Suppressor macrophage treated with lipopolysaccharide for 1 hour (primary cell): Measurements from ENCODE around the gene LINGO3.

Source experiments
- DNase-seq, 3 donors: peaks; one replicate each; pipeline ENCODE4 v3.0.0-alpha.2; 2020 to 2022

The LINGO3 gene

DNA sequence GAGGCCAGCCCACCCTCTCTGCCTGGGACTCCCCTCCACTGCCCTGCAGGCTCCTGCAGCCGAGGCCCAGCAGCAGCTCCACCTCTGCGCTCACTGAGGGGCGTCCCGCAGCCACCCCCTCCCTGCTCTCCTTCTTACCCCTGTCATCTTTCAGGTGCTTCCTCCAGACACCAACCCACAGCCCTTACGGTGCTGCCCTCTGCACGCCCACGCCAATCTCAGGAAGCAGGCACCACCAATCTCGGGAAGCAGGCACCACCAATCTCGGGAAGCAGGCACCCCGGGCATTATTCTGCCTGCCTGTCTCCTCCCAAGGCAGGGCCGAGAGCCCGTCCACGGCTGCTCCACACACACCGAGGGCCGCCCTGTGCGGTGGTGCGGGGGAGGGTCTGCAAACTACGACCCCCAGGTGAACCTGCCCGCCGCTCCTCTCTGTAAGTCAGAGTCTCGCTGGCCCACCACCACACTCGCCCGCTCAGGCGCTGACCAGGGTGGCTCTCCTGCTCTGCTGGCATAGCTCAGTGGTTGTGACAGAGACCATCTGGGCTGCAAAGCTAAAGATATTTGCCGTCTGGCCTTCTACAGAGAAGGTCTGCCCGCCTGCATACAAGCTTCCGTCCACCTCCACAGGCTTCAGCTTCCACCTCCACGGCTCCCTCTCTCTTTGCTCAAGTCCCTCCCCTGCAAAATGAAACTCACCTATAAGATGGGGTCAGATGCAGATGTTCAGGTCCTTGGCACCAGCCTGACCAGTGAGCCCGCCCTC is 17.5 kb upstream of the LINGO3 start:
- DNase-seq, result no peak

GRCh38 chr19:2324220-2324948 is 16.4 kb upstream of the LINGO3 start:
- DNase-seq, result no peak

GRCh38 chr19:2323707-2324106 is 15.8 kb upstream of the LINGO3 start:
- DNase-seq, result no peak

GRCh38 chr19:2321565-2322283 is 13.8 kb upstream of the LINGO3 start:
- no peak for DNase-seq

DNA sequence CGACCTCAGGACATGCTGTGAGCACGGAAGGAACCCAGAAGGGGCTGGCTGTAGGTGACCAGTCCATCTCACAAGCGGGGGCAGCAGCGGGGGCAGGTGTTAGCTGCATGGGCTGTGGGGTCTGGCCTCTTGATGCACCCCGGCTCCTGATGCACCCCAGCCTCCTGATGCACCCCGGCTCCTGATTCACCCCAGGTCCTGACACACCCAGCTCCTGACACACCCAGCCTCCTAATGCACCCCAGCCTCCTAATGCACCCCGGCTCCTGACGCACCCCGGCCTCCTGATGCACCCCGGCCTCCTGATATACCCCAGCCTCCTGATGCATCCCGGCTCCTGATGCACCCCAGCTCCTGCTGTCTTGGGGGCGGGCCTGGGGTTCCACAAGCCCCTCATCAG is 13.0 kb upstream of the LINGO3 start:
- DNase-seq, result no peak

- no peak for DNase-seq
Observed at GRCh38 chr19:2320049-2320448, 12.1 kb upstream of the LINGO3 start.

DNA sequence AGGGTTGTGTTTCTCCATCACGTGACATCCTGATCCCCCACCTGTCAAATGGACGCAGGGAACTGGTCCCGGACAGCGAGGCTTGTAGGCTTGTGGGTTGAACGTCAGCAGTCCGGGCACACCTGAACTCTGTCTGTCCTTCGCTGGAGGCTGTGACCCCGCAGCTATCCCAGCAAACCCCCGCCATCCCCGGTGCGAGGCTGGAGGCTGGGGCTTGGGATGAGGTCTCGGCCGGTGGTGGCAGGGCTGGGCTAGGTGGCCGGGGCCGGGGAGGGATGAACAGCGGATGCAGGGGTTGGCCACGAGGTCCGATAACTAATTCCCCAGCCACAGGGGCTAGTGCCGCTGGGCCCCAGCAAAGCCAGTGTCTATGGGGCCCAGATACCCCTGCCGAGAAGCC is 11.6 kb upstream of the LINGO3 start:
- DNase-seq, result no peak

DNA sequence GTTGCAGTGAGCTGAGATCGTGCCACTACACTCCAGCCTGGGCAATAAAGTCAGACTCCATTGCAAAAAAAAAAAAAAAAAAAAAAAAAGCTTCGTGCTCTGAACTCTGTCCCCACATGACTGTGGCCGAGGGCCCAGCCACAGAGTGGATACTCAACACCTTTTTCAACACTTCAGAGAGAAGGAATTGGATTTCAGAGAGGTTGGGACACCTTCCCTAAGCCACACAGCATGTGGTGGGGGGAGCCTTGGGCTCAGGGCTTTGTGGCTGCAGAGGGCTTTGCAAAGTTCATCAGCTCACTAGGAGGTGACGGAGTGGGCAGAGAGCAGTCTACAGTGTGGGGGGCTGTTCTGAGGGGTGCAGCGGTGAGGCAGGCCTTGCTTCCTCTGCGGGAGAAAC is 11.0 kb upstream of the LINGO3 start:
- DNase-seq, result no peak

GRCh38 chr19:2317756-2318155 is 9.8 kb upstream of the LINGO3 start:
- no peak for DNase-seq

- no peak for DNase-seq
Observed at GRCh38 chr19:2317300-2317699, 9.3 kb upstream of the LINGO3 start.

- peak; percentile 87 to 94 (median 92) for DNase-seq
Observed at GRCh38 chr19:2315818-2316353, 7.9 kb upstream of the LINGO3 start.

DNA sequence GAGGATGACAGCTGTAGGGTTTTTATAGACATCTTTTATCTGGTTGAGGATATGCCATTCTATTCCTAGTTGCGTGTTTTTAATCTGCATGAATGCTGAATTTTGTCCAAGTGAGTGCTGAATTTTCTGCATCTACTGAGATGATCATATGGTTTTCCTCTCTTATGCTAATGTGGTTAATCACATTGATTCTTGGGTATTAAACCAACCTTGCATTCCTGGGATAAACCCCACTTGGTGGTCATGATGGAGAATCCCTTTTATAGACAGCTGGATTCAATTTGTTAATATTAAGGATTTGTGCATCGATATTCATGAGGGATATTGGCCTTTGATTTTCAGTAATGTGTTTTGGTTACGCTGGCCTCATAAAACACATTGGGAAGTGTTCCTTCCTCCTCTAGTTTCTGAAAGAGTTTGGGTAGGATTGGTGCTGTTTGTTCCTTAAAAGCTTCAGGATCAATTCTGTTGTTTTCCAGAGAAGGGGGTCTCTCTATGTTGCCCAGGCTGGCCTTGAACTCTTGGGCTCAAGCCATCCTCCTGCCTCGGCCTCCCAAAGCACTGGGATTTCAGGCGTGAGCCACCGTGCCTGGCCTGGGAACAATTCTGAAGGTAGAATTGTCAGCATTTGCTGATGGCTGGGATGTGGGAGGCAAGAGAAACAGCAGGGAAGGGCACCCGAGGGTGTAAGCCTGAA is 7.3 kb upstream of the LINGO3 start:
- DNase-seq, result no peak

DNA sequence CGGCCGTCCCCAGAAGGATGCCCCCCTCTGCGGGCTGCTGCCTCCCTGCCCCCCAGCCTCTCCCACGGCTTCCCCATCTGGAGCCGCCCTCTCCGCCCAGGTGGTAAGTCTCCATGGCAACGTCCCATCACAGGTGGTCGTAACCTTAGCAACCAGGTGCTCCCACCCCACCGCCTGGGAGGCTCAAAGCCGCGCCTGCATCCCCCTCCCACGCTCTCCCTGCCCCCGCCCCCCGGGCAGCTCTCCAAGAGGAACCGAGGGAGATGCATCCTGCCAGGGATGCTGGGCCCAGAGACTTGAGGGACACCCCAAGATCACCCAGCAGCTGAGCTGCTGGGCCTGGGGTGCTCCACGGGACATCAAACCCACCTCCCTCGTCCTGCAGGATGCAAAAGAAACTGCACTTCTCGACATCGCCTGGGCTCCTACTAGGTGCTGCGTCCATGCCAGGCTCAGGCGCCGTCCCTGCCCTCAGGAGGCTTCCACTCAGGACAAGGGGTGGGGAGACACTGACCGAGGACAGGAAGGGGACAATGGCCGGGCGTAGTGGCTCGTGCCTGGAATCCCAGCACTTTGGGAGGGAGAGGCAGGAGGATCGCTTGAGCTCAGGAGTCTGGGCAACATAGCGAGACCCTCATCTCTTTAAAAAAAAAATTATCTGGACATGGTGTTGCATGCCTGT is 5.0 kb upstream of the LINGO3 start:
- no peak for DNase-seq

DNA sequence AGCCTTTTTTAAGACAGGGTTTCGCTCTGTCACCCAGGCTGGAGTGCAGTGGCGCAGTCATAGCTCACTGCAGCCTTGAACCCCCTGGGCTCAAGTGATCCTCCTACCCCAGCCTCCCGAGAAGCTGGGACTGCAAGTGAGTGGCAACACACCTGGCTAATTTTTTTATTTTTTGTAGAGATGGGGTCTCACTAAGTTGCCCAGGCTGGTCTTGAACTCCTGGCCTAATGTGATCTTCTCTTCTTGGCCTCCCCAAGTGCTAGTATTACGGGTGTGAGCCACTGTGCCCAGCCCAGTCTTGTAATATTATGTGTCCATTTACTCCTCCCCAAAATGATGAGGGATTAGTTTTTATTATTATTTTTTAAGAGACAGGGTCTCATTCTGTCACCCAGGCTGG is 3.1 kb upstream of the LINGO3 start:
- no peak for DNase-seq

GRCh38 chr19:2309734-2310362 is 1.9 kb upstream of the LINGO3 start:
- DNase-seq, result no peak

GRCh38 chr19:2307518-2308012 is 389 bp downstream of the LINGO3 start:
- no peak for DNase-seq

- no peak for DNase-seq
Observed at GRCh38 chr19:2306971-2307370, 983 bp downstream of the LINGO3 start.

- no peak for DNase-seq
Observed at GRCh38 chr19:2306281-2306806, 1.6 kb downstream of the LINGO3 start.

DNA sequence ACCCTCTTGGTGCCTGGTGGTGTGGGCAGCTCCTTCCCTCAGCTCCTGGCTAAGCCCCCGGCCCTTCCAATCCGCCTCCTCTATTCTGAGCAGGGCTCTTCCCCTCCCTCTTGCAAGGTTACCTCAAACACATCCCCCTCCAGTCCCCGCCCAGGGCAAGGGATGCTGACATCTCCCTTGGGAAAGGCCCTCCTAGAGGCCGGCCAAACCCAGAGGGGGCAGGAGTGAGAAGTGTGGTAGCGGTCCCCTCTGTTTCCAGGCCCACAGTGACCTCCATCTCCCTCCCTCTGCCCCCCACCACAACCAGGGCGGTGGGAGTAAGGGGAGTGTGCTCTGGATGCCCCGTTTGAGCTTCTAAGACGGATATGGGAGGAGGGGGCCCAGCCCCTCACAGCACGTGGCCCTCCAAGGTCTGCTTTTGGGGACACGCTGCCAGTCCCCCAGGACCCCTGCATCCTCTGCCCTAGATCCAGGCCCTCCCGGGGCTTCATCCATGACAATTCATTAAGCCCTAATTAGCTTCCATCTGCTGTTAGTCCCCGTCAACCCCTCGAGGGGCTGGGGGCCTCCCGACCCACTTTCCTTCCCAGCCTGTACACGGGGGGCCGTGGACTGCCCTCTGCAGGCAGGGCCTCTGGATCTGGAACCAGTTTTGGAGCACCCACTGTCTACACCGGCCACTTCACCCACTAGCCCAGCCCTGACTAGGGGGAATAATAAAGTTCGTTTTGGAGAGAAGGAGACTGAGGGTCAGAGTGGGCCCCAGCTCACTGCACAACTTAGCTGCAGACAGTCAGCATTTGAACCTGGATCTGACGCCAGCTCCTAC is 2.3 kb downstream of the LINGO3 start:
- no peak for DNase-seq

GRCh38 chr19:2303211-2303798 is 4.6 kb downstream of the LINGO3 start:
- no peak for DNase-seq
